ENCODE results near the gene RNF34. TPM values are rescaled to one million over a fixed set of nuclear protein-coding genes. Genes with fewer than 3 reads are reported as not detected.

Gene RNF34
- total RNA-seq, 1 experiment from 2014 or later, result 43.7 TPM

DNA sequence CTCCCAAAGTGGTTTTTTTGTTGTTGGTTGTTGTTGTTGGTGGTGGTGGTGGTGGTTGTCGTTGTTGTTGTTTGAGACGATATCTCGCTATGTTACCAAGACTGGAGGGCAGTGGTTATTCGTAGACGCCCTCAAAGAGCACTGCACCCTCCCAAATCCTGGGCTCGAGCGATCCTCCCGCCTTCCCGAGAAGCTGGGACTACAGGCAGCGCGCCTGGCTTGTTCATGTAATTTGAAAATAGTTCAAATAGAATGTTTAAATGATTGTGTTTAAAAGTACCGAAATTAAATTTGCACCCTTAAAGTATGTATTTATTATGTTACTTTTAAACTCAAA lies 47.3 kb upstream of the RNF34 start:
- peaks cover 38% of the 10 kb centered on the region for H3K79me2 ChIP-seq (ENCODE audit: low read depth)
- no peaks in the 10 kb centered on the region for H3K9me3 ChIP-seq (ENCODE audit: insufficient read depth, low read depth)
- H3K36me3 ChIP-seq (ENCODE audit: low read depth), result no peaks in the 10 kb centered on the region
- ChIA-PET CTCF (interaction anchor here (0.6 kb wide), 2 partner anchors 191 to 315 kb away, joined by 9 to 10 read pairs; no protein-coding TSS in a partner anchor), POLR2A (ENCODE audit: unreplicated experiment) (interaction anchor here (0.6 to 0.7 kb wide), 4 partner anchors 47 to 1011 kb away, joined by 3 to 8 read pairs (median 5); partner anchors contain the start of genes ORAI1 and RNF34)
- peaks cover 14% of the 10 kb centered on the region for H3K4me1 ChIP-seq (replicated peaks; ENCODE audit: insufficient read depth)
- peak overlapping the region; percentile 93 for H3K4me2 ChIP-seq
- H3K9me2 ChIP-seq (ENCODE audit: insufficient read depth), result no peaks in the 10 kb centered on the region
- H3F3A ChIP-seq (ENCODE audit: insufficient read depth, low read depth), result peaks cover 8% of the 10 kb centered on the region
- no peak for TF ChIP-seq EZH2 (IDR thresholded peaks at IDR 0.05; ENCODE audit: low read depth)
- TF ChIP-seq, protein P1, sequence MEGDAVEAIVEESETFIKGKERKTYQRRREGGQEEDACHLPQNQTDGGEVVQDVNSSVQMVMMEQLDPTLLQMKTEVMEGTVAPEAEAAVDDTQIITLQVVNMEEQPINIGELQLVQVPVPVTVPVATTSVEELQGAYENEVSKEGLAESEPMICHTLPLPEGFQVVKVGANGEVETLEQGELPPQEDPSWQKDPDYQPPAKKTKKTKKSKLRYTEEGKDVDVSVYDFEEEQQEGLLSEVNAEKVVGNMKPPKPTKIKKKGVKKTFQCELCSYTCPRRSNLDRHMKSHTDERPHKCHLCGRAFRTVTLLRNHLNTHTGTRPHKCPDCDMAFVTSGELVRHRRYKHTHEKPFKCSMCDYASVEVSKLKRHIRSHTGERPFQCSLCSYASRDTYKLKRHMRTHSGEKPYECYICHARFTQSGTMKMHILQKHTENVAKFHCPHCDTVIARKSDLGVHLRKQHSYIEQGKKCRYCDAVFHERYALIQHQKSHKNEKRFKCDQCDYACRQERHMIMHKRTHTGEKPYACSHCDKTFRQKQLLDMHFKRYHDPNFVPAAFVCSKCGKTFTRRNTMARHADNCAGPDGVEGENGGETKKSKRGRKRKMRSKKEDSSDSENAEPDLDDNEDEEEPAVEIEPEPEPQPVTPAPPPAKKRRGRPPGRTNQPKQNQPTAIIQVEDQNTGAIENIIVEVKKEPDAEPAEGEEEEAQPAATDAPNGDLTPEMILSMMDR (conservative IDR thresholded peaks at IDR 0.05), result no peak
- intact Hi-C loops (cut with micrococcal nuclease; ENCODE audit: unreplicated experiment), result loop anchor here (1.0 to 5.0 kb wide), 3 partner anchors 48 to 334 kb away; partner anchors contain the start of genes CAMKK2 and RNF34
- DNase-seq, result no peak
- no peaks in the 10 kb centered on the region for H3K27me3 ChIP-seq (ENCODE audit: insufficient read depth, low read depth)
- H4K20me1 ChIP-seq (ENCODE audit: insufficient read depth), result no peaks in the 10 kb centered on the region; the same call in 1 of the 2 replicates
- H2AFZ ChIP-seq, result peak overlapping the region; percentile 86
- no TSS peak for BruUV-seq (replicated peaks)
- peak overlapping the region; percentile 48 for H3K27ac ChIP-seq
- peak overlapping the region; percentile 100 for H3K4me3 ChIP-seq

- POLR2A ChIA-PET (ENCODE audit: unreplicated experiment), result no interaction called here
- Histone ChIP-seq H3K4me2 (no peak overlapping the region), H3K9me3 (ENCODE audit: insufficient read depth, low read depth) (no peaks in the 10 kb centered on the region), H3K4me3 (no peak overlapping the region), H3F3A (ENCODE audit: insufficient read depth, low read depth) (peaks cover 8% of the 10 kb centered on the region), H3K27ac (no peak overlapping the region), H3K36me3 (ENCODE audit: low read depth) (no peaks in the 10 kb centered on the region), H3K9me2 (ENCODE audit: insufficient read depth) (no peaks in the 10 kb centered on the region), H3K27me3 (ENCODE audit: insufficient read depth, low read depth) (no peaks in the 10 kb centered on the region), H3K79me2 (ENCODE audit: low read depth) (peaks cover 11% of the 10 kb centered on the region), H4K20me1 (ENCODE audit: insufficient read depth) (no peaks in the 10 kb centered on the region), H2AFZ (no peak overlapping the region), H3K4me1 (replicated peaks; ENCODE audit: insufficient read depth) (peaks cover 10% of the 10 kb centered on the region)
- no TSS peak for BruUV-seq (replicated peaks)
- no peak for DNase-seq
- CTCF ChIA-PET, result no interaction called here
- TF ChIP-seq EZH2 (IDR thresholded peaks at IDR 0.05; ENCODE audit: low read depth), result no peak
- TF ChIP-seq, protein P1 (conservative IDR thresholded peaks at IDR 0.05), result no peak
- intact Hi-C loops (cut with micrococcal nuclease; ENCODE audit: unreplicated experiment), result no loop called here
These were observed 44.1 kb upstream of the RNF34 start for GRCh38 chr12:121355818-121356217.

DNA sequence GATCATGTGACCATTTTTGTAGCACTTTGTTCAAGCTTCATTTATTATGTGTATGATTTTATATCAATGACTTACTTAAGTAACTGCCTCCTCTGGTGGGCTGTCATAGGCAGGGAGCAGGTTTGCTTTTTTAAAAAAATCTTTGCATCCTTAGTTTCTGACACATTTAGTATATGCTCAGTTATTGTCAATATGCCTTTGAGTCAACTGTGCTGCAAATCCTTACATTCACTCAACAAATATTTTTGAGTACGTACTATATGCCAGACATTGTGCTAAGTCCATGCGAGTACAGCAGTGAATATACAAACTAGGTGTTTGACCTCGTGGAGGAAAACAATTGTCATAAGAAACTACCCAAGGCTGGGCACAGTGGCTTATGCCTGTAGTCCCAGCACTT lies 43.3 kb upstream of the RNF34 start:
- H3K27ac ChIP-seq, result no peak overlapping the region
- POLR2A ChIA-PET (ENCODE audit: unreplicated experiment), result no interaction called here
- H4K20me1 ChIP-seq (ENCODE audit: insufficient read depth), result no peaks in the 10 kb centered on the region
- no peaks in the 10 kb centered on the region for H3K36me3 ChIP-seq (ENCODE audit: low read depth)
- TF ChIP-seq, protein P1 (conservative IDR thresholded peaks at IDR 0.05), result no peak
- no peak for TF ChIP-seq EZH2 (IDR thresholded peaks at IDR 0.05; ENCODE audit: low read depth)
- no peak overlapping the region for H3K4me3 ChIP-seq
- H3K4me1 ChIP-seq (replicated peaks; ENCODE audit: insufficient read depth), result 0 out of 2 replicates have a peak, but pooled peaks cover 6% of the 10 kb centered on the region
- no peak overlapping the region for H3K4me2 ChIP-seq
- no peak for DNase-seq
- no TSS peak for BruUV-seq (replicated peaks)
- peaks cover 3% of the 10 kb centered on the region for H3K79me2 ChIP-seq (ENCODE audit: low read depth)
- H2AFZ ChIP-seq, result no peak overlapping the region
- H3K27me3 ChIP-seq (ENCODE audit: insufficient read depth, low read depth), result no peaks in the 10 kb centered on the region
- peaks cover 4% of the 10 kb centered on the region for H3F3A ChIP-seq (ENCODE audit: insufficient read depth, low read depth)
- intact Hi-C loops (cut with micrococcal nuclease; ENCODE audit: unreplicated experiment), result no loop called here
- CTCF ChIA-PET, result no interaction called here
- H3K9me3 ChIP-seq (ENCODE audit: insufficient read depth, low read depth), result no peaks in the 10 kb centered on the region
- H3K9me2 ChIP-seq (ENCODE audit: insufficient read depth), result no peaks in the 10 kb centered on the region
